LNCAP (cell line): ENCODE results near the gene BAG2.

ENCODE experiments used
- CTCF ChIP-seq: fragments of 450-650 bp; IDR thresholded peaks from 2 replicates; pipeline ENCODE4 v1.5.1; 2017; ENCODE audit warnings: mild to moderate bottlenecking

BAG2 gene

DNA sequence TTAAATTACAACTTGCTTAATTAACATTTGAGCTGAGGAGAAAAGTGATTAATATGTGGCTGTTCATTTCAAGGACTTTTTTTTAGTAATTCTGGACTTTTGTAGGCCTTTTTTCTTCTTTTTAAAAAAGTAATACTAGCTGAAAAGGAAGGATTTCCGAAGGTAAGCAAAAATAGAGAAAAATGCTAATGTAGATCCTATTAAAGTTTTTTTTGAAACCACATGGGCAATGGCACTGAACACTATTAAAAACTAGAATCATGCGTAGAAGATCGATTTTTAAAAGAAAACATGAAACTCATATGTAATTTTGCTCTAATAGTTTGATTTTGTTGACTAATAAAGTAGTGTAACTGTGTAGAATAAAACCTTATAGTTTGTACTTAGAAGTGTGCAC, 2.4 kb downstream of the BAG2 start:
- TF ChIP-seq CTCF, result no peak

GRCh38 chr6:57177545-57178265, 5.6 kb downstream of the BAG2 start:
- no peak for TF ChIP-seq CTCF

- no peak for TF ChIP-seq CTCF
These were observed 8.5 kb downstream of the BAG2 start for GRCh38 chr6:57180596-57180995.

DNA sequence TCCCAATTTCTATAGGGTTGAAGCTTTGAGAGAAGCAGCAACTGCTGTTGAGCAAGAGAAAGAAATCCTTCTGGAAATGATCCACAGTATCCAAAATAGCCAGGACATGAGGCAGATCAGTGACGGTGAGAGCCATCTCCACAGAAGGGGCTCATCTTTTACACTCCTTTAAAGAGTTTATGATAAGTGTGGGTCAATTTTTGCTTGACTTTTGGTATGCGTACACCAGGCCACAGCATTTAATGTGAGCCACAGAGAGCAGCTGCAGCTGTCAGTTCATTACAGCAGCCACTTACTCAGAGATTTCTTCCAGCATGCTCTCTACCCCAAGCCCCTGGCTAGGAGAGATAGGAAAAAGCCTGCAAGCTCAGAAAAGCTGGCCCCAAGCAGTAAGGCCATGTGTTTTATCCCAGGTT, 9.9 kb downstream of the BAG2 start:
- no peak for TF ChIP-seq CTCF

- no peak for TF ChIP-seq CTCF
These were observed 11.2 kb downstream of the BAG2 start for GRCh38 chr6:57183336-57183735.

- TF ChIP-seq CTCF, result peak; percentile 52
These were observed 18.0 kb downstream of the BAG2 start for GRCh38 chr6:57190140-57190539.

GRCh38 chr6:57193177-57193576, 21.1 kb downstream of the BAG2 start:
- TF ChIP-seq CTCF, result no peak

DNA sequence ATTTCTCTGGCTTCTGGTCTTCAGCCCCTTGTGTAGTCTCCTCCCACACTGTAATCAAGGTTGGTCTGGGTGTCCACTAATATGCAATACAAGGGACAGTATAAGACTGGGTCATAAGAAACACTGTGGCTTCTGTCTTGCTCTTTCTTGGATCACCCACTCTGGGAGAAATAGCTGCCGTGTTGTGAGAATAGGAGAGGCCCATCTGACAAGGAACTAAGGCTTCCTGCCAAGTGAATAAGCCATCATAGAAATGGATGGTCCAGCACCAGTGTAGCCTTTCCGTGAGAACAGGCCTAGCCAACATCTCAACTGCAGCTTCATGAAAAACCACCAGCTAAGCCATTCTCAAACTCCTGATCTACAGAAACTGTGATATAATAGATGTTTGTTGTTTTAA, 23.3 kb downstream of the BAG2 start:
- no peak for TF ChIP-seq CTCF
